Colon (tissue), 2 donors: ENCODE measurements around the gene PRCC.

Source experiments
- FAIRE-seq: peaks from 2 replicates; lab custom pipeline; 2012; peaks lifted over from hg19 to GRCh38; lab: Jason Lieb, UNC
- donor health status: control.
- donor health status: control.

Gene PRCC, protein sequence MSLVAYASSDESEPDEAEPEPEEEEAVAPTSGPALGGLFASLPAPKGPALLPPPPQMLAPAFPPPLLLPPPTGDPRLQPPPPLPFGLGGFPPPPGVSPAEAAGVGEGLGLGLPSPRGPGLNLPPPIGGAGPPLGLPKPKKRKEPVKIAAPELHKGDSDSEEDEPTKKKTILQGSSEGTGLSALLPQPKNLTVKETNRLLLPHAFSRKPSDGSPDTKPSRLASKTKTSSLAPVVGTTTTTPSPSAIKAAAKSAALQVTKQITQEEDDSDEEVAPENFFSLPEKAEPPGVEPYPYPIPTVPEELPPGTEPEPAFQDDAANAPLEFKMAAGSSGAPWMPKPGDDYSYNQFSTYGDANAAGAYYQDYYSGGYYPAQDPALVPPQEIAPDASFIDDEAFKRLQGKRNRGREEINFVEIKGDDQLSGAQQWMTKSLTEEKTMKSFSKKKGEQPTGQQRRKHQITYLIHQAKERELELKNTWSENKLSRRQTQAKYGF

DNA sequence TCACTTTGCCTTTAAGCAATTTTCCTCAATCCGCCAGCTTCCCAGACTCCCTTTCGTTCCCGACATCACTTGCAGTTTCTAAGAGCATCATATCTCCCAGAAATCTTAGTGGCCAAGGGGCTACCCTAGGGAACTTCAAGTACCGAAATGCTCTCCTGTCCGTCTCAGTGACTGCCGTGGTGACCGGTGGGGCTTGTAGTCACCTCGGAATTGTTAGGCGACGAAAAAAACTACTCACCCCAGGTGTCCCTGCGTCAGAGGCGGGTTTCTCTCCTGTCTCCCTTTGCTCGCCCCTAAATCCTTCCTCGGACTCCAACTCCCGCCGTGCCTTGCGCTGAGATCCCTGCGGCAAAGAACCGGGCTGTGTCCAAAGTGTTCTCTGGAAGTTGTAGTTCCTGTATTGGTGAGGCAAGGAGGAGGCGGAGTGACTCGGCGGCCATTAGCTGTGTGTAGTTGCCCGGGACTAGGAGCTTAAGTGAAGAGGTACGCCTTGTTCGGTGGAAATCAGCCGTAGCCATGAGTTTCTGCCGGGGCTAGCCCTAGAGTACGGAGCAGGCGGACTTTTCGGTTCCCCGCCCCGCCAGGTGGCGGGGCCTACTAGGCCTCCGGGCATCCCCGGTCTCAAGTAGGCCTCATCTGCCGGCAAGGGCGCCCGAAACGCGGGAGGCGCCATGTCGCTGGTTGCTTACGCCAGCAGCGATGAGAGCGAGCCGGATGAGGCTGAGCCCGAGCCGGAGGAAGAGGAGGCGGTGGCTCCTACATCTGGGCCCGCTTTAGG lies at the start of gene PRCC:
Gene PRCC (plus strand): TSS at position 435 of the 778 bp plus-strand sequence. CDS start 237 bp downstream, at position 672.
- FAIRE-seq: peak; percentile 80

DNA sequence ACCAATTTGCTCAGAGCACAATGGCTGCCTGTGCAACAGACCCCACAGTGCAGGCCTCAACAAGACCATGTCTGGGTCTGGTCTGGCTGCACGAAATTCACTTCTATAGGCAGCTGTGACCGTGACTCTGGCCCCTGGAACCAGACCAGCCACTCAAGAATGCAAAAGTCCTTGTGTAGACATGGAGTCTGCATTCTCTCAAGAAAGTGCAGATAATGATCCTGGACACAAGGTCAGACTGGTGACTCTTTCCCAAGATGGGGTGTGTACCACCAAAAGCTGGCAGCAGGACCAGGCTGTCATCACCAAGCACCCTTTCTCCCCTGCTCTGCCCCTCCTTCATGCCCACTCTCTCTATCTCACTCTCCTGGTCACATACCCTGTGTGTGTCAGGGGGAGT lies 46.2 kb upstream of the PRCC start:
- FAIRE-seq: no peak

GRCh38 chr1:156721535-156721934 lies 45.8 kb upstream of the PRCC start:
- no peak for FAIRE-seq

- no peak for FAIRE-seq
Observed at GRCh38 chr1:156725683-156726280, 41.6 kb upstream of the PRCC start.

GRCh38 chr1:156726549-156727226 lies 40.6 kb upstream of the PRCC start:
- FAIRE-seq: no peak

DNA sequence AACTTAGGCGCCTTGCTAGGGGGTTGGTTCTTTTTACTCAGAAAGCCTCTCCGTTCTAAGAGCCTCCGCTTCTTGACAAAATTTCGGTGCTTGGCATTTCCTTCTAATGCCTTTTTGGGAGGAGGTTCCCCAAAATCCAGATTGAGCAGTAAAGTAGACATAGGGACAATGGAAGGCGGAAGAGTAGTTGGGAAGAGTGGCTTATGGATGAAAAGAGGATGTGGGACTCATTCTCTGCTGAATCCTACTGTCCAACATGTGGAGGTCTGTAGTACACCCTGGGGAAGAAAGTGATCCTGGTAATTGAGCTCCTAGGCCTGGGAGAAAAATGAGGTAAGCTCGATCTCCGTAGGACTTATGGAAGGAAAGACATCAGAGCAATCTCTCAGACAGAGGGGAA lies 39.8 kb upstream of the PRCC start:
- no peak for FAIRE-seq

GRCh38 chr1:156727926-156728598 lies 39.3 kb upstream of the PRCC start, which contains the start of gene METTL25B:
Gene METTL25B (plus strand): TSS chr1:156728469. CDS start chr1:156729105, 636 bp downstream.
- no peak for FAIRE-seq

DNA sequence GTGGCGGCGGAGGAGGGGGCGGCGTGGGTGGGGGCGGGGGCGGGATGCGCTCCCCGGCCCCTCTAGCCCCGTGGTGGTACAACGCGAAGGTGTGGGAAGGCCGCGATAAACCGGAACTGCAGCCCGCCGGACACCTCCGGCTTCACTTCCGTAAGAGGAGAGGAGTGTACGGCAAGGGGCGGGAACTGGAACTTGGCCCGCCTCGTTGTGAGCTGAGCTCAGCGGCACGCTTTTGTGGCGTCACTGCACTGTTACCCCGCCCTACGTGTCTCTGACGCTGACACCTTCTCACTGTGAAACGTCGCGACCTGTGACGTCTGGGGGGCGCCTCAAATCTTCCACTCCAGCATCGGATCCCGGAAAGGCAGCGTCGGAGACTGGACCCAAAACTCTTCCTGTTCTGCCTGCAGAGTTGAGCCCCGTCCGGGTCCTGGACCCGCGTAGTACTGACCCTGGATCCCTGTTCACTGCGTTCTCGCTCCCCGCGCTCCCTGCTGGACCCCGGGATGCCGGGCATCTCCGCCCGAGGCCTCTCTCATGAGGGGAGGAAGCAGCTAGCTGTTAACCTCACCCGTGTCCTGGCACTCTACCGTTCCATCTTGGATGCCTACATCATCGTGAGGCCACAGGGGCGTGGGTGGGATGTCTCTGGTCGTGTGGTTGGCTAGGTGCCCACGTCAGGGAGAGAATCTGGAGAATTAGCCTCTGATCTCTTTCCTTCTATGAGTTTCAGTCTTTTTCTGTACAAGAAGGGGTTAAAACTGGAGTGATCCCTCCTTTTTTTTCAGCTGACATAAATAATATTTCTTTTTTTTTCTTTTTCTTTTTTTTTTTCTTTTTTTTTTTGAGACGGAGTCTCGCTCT lies 38.5 kb upstream of the PRCC start, which contains the start of gene ISG20L2:
Gene ISG20L2 (minus strand): TSS at position 168 of the 864 bp plus-strand sequence. CDS start 1,114 bp downstream, outside the sequence.
- no peak for FAIRE-seq

- no peak for FAIRE-seq
Observed at GRCh38 chr1:156733989-156734584, 33.2 kb upstream of the PRCC start.

- no peak for FAIRE-seq
Observed at GRCh38 chr1:156738407-156738806, 28.9 kb upstream of the PRCC start.

GRCh38 chr1:156738916-156739315 lies 28.4 kb upstream of the PRCC start:
- no peak for FAIRE-seq

DNA sequence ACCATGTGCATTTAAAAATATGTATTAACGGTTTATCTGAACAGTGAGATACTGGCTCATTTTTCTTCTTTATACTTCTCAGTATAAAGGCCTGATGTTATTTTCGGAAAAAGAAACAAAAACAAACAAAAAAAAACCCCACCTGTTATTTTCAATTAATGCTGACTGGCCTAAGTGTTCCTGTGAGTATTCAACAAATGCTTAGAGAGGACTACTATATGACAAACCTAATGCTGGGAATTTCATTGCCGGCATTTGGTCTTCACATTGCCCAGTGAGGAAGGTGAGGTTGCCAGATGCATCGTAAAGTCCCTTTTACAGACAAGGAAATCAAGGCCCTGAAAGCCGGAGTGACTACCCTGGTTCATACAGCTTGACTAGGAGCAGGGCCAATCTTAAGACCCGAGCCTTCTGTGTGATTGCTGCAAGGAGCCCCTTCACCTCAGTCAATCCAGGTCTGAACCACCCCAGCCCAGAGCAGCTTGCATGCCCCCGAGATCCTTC lies 27.0 kb upstream of the PRCC start:
- FAIRE-seq: no peak

GRCh38 chr1:156740741-156741480 lies 26.4 kb upstream of the PRCC start, which contains the start of gene MRPL24:
Gene MRPL24 (minus strand): TSS chr1:156741088. CDS start chr1:156738704, 2,384 bp downstream.
- FAIRE-seq: peak; percentile 73

DNA sequence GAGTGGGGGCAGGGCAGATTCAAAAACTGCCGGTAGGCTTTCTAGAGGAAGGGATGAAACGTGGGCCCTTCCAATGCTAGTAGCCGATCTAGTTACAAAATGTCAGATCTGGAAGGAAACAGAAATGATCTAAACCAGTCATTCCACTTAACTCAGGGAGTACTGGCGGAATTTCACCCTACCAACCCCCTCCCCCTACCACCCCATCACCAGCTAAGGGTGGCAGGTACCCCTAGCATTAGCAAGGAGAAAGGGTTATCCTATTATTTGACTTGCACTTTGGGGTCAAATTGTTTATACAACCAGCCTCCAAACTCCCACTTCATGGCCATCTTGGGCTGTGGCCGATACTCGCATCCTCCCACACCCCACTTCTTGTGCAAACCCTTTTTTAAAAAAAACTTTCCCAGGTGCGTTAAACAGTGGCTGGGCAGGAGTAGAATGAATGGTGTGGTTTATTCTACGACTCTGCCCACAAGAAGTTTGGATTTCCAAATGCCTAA lies 25.8 kb upstream of the PRCC start:
- no peak for FAIRE-seq

- FAIRE-seq: no peak
Observed at GRCh38 chr1:156742017-156742416, 25.3 kb upstream of the PRCC start.

- FAIRE-seq: no peak
Observed at GRCh38 chr1:156742801-156743200, 24.5 kb upstream of the PRCC start.

GRCh38 chr1:156743367-156744302 lies 23.7 kb upstream of the PRCC start:
- no peak for FAIRE-seq
